Right lobe of liver (tissue), 4 donors: ENCODE measurements around the gene IFT43.

ENCODE experiments used
- POLR2A ChIP-seq: fragments of 450-650 bp; IDR thresholded peaks from one replicate; pipeline ENCODE4 v1.6.1; 2017; ENCODE audit warnings: antibody characterized with exemption, mild to moderate bottlenecking
- TF ChIP-seq, protein P1 (sequence below), 4 donors: fragments of 200-600 bp in 3 of 4; fragments of 450-650 bp in 1 of 4; IDR thresholded peaks; one replicate each; pipeline versions ENCODE4 v1.5.1 to v1.8.0; 2016 to 2022; ENCODE audit warnings: antibody characterized with exemption in 4 of 4, mild to moderate bottlenecking in 2 of 4
- donor health status: DM: no; HTN: no; CAD: no.
- donor health status: DM: no; HTN: no; CAD: no.
- donor health status: DM: no; HTN: yes; CAD: no.

DNA sequence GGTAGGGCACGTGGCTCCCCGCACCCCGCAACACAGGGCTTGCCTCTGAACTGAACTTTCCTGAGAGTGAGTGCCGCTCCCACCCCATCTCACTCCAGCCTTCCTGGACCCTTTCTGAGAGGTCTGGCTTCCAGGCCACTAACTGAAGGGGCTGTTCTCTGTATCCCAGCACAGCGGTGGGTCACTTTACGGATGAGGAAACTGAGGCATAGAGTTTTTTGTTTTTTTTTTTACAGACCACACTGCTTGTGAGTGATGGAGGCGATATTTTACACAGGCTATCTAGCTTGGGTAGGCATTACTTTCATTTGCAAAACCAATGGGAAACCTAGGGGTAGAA lies 2.6 kb upstream of the IFT43 start:
- TF ChIP-seq, protein P1, sequence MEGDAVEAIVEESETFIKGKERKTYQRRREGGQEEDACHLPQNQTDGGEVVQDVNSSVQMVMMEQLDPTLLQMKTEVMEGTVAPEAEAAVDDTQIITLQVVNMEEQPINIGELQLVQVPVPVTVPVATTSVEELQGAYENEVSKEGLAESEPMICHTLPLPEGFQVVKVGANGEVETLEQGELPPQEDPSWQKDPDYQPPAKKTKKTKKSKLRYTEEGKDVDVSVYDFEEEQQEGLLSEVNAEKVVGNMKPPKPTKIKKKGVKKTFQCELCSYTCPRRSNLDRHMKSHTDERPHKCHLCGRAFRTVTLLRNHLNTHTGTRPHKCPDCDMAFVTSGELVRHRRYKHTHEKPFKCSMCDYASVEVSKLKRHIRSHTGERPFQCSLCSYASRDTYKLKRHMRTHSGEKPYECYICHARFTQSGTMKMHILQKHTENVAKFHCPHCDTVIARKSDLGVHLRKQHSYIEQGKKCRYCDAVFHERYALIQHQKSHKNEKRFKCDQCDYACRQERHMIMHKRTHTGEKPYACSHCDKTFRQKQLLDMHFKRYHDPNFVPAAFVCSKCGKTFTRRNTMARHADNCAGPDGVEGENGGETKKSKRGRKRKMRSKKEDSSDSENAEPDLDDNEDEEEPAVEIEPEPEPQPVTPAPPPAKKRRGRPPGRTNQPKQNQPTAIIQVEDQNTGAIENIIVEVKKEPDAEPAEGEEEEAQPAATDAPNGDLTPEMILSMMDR (IDR thresholded peaks at IDR 0.05) = no peak
- no peak for TF ChIP-seq POLR2A
